GM12891 (cell line): ENCODE data around the gene USH2A.

ENCODE experiments used
- DNase-seq: peaks from one replicate; pipeline ENCODE4 v3.0.0; 2011; ENCODE audit warnings: low spot score; ENCODE audit not compliant: insufficient read length
- FAIRE-seq: peaks from 2 replicates; lab custom pipeline; 2011; peaks lifted over from hg19 to GRCh38; lab: Jason Lieb, UNC
- PAX5 ChIP-seq: IDR thresholded peaks from 2 replicates; pipeline ENCODE4 v1.6.1; 2011; ENCODE audit warnings: low read length, moderate library complexity, mild to moderate bottlenecking; ENCODE audit not compliant: insufficient read depth, severe bottlenecking
- POLR2A ChIP-seq: IDR thresholded peaks from 2 replicates; pipeline ENCODE4 v1.6.1; 2011; ENCODE audit warnings: low read depth, low read length, control low read depth
- POLR2AphosphoS5 ChIP-seq: IDR thresholded peaks from 2 replicates; pipeline ENCODE4 v1.6.1; 2011; ENCODE audit warnings: low read depth, low read length, control low read depth
- POU2F2 ChIP-seq: IDR thresholded peaks from 2 replicates; pipeline ENCODE4 v1.6.1; 2011; ENCODE audit warnings: low read depth, mild to moderate bottlenecking, control low read depth, low read length, moderate library complexity
- SPI1 ChIP-seq: IDR thresholded peaks from 2 replicates; pipeline ENCODE4 v1.6.1; 2011; ENCODE audit warnings: low read depth, low read length, control low read depth
- TAF1 ChIP-seq: IDR thresholded peaks from 2 replicates; pipeline ENCODE4 v1.6.1; 2011; ENCODE audit warnings: low read depth, low read length, control low read depth

The USH2A gene

GRCh38 chr1:216453777-216454176 is 30.5 kb upstream of the USH2A start:
- DNase-seq: no peak
- no peak for FAIRE-seq
- TF ChIP-seq POLR2A (no peak), PAX5 (no peak), SPI1 (no peak), POLR2AphosphoS5 (no peak), TAF1 (no peak)

- no peak for FAIRE-seq
- no peak for DNase-seq
- TF ChIP-seq PAX5: no peak
- TF ChIP-seq SPI1: no peak
- TF ChIP-seq POLR2AphosphoS5: no peak
- no peak for TF ChIP-seq POLR2A
- no peak for TF ChIP-seq POU2F2
- TF ChIP-seq TAF1: no peak
Measured at GRCh38 chr1:216450227-216450626, 27.0 kb upstream of the USH2A start.

- FAIRE-seq (no peak), DNase-seq (no peak)
- TF ChIP-seq SPI1: no peak
- TF ChIP-seq PAX5: no peak
- TF ChIP-seq POLR2A: no peak
- no peak for TF ChIP-seq POLR2AphosphoS5
- TF ChIP-seq POU2F2: no peak
Measured at GRCh38 chr1:216448011-216448510, 24.8 kb upstream of the USH2A start.

GRCh38 chr1:216437603-216438002 is 14.4 kb upstream of the USH2A start:
- DNase-seq (no peak), FAIRE-seq (no peak)
- no peak for TF ChIP-seq SPI1
- TF ChIP-seq POLR2AphosphoS5: no peak
- no peak for TF ChIP-seq POU2F2
- TF ChIP-seq POLR2A: no peak
- no peak for TF ChIP-seq PAX5
- TF ChIP-seq TAF1: no peak

- FAIRE-seq (no peak), DNase-seq (no peak)
- no peak for TF ChIP-seq PAX5
- no peak for TF ChIP-seq SPI1
- no peak for TF ChIP-seq TAF1
- no peak for TF ChIP-seq POLR2A
- TF ChIP-seq POU2F2: no peak
- no peak for TF ChIP-seq POLR2AphosphoS5
Measured at GRCh38 chr1:216434232-216434631, 11.0 kb upstream of the USH2A start.

GRCh38 chr1:216433175-216433574 is 9.9 kb upstream of the USH2A start:
- TF ChIP-seq POU2F2 (no peak), PAX5 (no peak), POLR2A (no peak), TAF1 (no peak)
- DNase-seq (no peak), FAIRE-seq (no peak)

- TF ChIP-seq POLR2A (no peak), SPI1 (no peak), PAX5 (no peak), POLR2AphosphoS5 (no peak), TAF1 (no peak), POU2F2 (no peak)
- DNase-seq (no peak), FAIRE-seq (no peak)
Measured at GRCh38 chr1:216430744-216431143, 7.5 kb upstream of the USH2A start.

- FAIRE-seq (no peak), DNase-seq (no peak)
- no peak for TF ChIP-seq POU2F2
- no peak for TF ChIP-seq SPI1
- TF ChIP-seq PAX5: no peak
- TF ChIP-seq POLR2AphosphoS5: no peak
- no peak for TF ChIP-seq TAF1
- no peak for TF ChIP-seq POLR2A
Measured at GRCh38 chr1:216425577-216425976, 2.3 kb upstream of the USH2A start.

- no peak for DNase-seq
- TF ChIP-seq POLR2A (no peak), POU2F2 (no peak), POLR2AphosphoS5 (no peak), SPI1 (no peak), TAF1 (no peak), PAX5 (no peak)
Measured at GRCh38 chr1:216420746-216421145, 2.5 kb downstream of the USH2A start.

GRCh38 chr1:216420263-216420662 is 3.0 kb downstream of the USH2A start:
- no peak for TF ChIP-seq SPI1
- no peak for TF ChIP-seq POU2F2
- no peak for TF ChIP-seq PAX5
- TF ChIP-seq TAF1: no peak
- TF ChIP-seq POLR2A: no peak
- TF ChIP-seq POLR2AphosphoS5: no peak
- DNase-seq (no peak), FAIRE-seq (no peak)

More at GRCh38 chr1:216420746-216421145, 2.5 kb downstream of the USH2A start:
- no peak for FAIRE-seq

GRCh38 chr1:216416488-216416887 is 6.8 kb downstream of the USH2A start:
- FAIRE-seq (no peak), DNase-seq (no peak)
- TF ChIP-seq POU2F2: no peak
- TF ChIP-seq POLR2AphosphoS5: no peak
- TF ChIP-seq POLR2A: no peak
- no peak for TF ChIP-seq PAX5
